Measurements from ENCODE around the gene NIPAL3.

DNA sequence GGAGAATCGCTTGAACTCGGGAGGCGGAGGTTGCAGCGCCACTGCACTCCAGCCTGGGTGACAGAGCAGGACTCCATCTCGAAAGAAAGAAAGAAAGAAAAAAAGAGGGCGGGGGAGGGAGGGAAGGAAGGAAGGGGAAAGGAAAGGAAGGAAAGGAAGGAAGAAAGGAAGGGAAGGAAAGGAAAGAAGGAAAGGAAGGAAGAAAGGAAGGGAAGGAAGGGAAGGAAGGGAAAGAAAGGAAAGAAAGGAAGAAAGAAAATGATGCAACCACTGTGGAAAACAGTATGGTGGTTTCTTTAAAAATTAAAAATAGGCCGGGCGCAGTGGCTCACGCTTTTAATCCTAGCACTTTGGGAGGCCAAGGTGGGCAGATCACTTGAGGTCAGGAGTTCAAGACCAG is 71.9 kb downstream of the NIPAL3 start:
- TF ChIP-seq, protein P1, sequence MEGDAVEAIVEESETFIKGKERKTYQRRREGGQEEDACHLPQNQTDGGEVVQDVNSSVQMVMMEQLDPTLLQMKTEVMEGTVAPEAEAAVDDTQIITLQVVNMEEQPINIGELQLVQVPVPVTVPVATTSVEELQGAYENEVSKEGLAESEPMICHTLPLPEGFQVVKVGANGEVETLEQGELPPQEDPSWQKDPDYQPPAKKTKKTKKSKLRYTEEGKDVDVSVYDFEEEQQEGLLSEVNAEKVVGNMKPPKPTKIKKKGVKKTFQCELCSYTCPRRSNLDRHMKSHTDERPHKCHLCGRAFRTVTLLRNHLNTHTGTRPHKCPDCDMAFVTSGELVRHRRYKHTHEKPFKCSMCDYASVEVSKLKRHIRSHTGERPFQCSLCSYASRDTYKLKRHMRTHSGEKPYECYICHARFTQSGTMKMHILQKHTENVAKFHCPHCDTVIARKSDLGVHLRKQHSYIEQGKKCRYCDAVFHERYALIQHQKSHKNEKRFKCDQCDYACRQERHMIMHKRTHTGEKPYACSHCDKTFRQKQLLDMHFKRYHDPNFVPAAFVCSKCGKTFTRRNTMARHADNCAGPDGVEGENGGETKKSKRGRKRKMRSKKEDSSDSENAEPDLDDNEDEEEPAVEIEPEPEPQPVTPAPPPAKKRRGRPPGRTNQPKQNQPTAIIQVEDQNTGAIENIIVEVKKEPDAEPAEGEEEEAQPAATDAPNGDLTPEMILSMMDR (IDR thresholded peaks at IDR 0.05) = no peak
- TF ChIP-seq POLR2A (IDR thresholded peaks at IDR 0.05) = no peak
